MV-4-11 (cell line): ENCODE measurements around the gene SLC45A2.
A peak's percentile ranks its signal among the peaks of the same experiment; 100 is the strongest.

Experiments
- DNase-seq: peaks from one replicate; lab custom pipeline; 2025; lab: John Stamatoyannopoulos, UW

SLC45A2 gene

GRCh38 chr5:34007201-34007620, 22.7 kb upstream of the SLC45A2 start:
- DNase-seq: no peak

GRCh38 chr5:34005681-34006080, 21.2 kb upstream of the SLC45A2 start:
- no peak for DNase-seq

DNA sequence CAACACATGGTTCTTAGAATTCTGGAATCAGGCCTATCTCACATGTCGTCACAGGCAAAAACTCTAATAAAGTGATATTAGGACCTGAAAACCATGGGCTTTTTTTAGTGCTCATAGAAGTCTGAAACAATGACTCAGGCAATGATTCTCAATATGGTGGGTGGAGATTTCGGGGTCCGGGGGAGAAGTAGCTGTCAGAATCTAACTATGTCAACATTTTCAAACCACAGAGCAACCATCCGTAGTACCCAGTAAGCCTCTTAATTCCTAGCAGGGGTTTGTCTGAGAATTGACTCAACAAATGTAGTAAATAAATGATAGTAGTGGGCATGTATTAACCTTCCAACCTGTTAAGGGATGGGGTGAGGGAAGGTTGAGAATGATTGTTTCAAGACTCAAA, 20.7 kb upstream of the SLC45A2 start:
- no peak for DNase-seq

- no peak for DNase-seq
Observed at GRCh38 chr5:34003941-34004340, 19.4 kb upstream of the SLC45A2 start.

- DNase-seq: no peak
Observed at GRCh38 chr5:34002629-34003328, 18.3 kb upstream of the SLC45A2 start.

GRCh38 chr5:34001241-34001841, 16.8 kb upstream of the SLC45A2 start:
- no peak for DNase-seq

GRCh38 chr5:33999978-34000377, 15.5 kb upstream of the SLC45A2 start:
- DNase-seq: no peak

DNA sequence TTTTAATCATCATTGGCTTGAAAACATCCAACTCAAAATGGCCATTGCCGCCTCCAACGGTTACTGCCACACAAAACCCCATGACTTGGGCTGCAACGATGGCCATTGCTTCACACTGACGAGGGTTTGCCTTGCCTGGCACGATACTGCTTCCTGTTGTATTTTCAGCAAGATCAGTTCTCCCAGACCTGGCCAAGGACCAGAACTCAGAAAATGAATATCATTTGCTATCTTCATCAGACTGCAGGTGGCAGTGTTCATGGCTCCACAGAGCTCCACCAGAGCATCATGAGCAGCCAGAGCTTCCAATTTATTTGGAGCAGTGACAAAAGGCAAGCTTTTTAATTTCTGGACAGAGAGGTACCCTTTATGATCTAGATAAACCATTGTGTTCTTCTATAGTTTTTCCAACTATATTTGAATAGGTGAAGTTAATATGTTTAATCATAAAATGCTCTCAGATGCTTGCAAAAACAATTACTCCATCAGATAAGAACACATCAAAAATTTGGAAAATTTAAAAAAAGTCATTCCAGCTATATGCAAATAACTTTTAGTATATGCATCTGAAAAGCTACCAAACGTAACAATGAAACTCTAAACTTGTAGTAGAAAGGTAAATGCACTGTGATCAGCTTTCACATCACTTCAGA, 13.0 kb upstream of the SLC45A2 start:
- peak; percentile 68 for DNase-seq

GRCh38 chr5:33995865-33996264, 11.4 kb upstream of the SLC45A2 start:
- DNase-seq: peak; percentile 11

GRCh38 chr5:33994845-33995244, 10.4 kb upstream of the SLC45A2 start:
- DNase-seq: no peak

DNA sequence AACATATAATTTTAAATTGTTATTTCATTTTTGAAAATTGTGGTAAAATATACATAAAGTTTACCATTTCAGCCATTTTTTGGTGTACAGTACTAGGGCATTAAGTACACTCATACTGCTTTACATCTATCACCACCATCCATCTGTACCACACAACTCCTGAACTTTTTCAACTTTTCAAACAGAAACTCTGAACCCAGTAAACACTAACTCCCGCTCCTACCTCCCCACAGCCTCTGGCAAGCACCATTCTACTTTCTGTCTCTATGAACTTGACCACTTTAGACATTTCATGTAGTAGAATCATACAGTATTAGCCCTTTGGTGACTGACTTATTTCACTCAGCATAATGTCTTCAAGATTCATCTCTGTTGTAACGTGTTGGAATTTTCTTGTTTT, 8.4 kb upstream of the SLC45A2 start:
- no peak for DNase-seq

DNA sequence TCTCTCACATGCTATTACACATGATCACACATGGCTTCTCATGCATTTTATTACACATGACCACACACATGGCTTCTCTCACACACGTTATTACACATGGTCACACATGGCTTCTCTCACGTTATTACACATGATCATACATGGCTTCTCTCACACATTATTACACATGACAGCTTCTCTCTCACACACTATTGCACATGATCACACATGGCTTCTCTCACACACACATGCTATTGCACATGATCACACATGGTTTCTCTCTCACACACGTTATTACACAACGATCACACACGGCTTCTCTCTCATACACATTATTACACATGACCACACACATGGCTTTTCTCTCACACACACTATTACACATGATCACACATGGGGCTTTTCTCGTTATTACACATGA, 954 bp upstream of the SLC45A2 start:
- no peak for DNase-seq

- DNase-seq: no peak
Observed at GRCh38 chr5:33984178-33984577, 315 bp downstream of the SLC45A2 start.

- no peak for DNase-seq
Observed at GRCh38 chr5:33981408-33982162, 2.9 kb downstream of the SLC45A2 start.

DNA sequence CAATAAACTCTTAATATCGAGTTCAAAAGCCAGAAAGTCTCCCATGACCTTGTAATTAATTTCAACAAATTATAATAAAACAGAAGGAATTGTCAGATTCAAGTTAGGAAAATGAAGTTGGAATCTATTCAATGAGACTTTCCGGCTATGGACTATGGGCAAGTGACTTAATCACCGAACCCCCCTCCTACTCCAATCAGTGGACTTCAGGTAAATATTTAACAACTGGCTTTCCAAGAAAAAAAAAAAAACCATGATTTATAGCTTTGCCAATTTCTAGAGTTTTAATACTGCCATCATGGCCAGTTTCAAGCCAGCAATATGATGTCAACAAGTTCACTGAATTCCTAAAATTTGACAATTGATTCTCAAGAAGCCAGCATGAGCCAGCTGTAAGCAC, 4.5 kb downstream of the SLC45A2 start:
- no peak for DNase-seq

DNA sequence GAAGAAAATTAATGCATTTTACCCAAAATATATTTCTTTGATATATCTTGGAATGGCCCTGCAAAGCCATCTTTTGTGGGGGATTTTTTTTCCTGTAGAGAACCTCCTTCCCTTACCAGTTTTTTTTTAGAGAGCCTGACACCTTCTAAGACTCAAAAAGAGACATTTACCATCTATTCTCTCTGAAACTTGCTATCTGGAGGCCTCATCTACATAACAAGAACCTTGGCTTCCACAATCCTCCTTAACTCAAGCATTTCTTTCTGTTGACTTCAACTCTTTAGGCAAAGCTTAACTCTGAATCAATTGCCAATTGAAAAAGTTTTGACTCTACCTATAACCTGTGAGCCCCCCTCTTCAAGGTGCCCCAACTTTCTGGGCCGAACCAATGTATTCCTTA, 6.2 kb downstream of the SLC45A2 start:
- DNase-seq: no peak

DNA sequence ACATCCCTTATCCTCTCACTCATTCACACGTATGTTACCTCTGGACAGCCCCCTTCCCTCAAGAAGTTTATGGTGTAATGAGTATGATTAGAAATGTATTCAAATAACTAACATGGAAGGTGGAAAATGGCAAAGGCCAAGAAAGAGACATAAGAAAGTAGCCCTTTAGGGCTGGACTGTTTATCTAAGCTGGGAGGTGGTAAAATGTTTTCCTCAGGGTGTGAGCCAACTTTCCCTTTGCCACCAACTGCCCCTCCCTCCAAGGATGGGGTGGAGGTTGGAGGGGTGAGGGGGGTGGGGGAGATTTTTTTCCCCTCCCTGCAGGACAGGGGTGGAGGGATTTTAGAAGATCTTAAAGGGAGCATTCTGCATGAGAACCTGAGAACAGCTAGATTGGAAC, 8.2 kb downstream of the SLC45A2 start:
- DNase-seq: no peak

GRCh38 chr5:33975852-33976251, 8.6 kb downstream of the SLC45A2 start:
- DNase-seq: no peak

DNA sequence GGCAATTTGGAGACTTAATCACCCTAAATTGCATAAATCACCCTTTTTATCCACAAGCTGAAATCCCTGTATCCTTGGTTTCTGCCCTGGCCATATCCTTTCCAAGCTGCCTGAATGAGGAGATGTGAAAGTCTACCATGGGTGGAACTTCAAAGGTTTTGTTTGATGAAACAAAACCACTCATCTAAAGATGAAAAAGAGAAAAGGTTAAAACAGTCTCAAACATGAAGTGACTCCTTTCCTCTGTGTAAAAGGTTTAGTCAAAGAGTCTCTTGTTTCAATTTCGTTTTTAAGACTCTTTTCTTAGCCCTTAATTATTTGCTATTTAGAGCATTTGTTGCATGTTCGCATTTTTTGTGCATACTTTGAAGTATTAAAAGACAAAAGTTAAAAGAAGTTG, 11.2 kb downstream of the SLC45A2 start:
- no peak for DNase-seq

- peak; percentile 41 for DNase-seq
Observed at GRCh38 chr5:33969572-33970452, 14.7 kb downstream of the SLC45A2 start.

DNA sequence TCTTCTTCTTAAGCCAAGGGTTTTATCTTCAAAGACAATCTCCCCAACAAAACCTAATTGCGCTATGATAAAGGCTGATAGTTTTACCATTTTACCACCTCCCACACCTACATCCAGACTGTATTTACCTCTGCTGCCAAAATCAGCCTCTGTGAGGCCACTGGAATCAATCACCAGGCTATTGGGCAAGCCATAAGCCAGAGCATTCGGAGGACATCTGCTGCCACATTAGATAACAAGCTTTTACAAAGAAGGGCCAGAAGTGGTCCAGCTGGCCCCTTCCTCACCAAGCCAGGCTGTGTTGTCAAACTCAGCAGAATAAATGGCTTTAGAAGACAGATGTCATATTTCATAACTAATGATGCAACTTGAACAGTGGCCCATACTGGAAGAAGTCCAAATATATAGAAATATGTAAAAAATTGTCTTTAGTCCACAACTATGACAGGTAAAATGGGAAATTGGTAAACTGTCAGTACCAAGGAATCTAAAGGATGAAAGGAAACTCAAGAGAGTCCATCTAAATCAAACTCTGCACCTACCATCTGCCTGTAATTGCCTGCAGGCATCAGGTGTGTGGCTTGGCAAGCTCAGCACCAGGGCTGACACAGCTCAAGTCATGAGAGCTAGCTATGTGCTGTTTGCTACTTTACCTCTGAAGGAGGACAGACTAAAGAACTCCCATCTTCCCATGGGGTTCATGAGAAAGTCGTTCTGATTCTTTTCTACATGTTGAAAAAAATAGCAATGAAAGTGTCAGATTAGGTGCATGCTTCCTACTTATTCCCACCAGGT, 16.1 kb downstream of the SLC45A2 start:
- no peak for DNase-seq
